GM18502 (cell line): ENCODE data around the gene CGAS.
A peak's percentile ranks its signal among the peaks of the same experiment; 100 is the strongest.
"Not testable (repeated sequence)": the region's sequence is repeated elsewhere in the genome, so short reads cannot be mapped to it uniquely, and the experiment has no call there.

Experiments used
- ATAC-seq: cut with Tn5 transposase; IDR thresholded peaks from one replicate; pipeline ENCODE4 v1.9.1; 2021; ENCODE audit warnings: mild to moderate bottlenecking; ENCODE audit not compliant: unreplicated experiment, poor library complexity

The CGAS gene

DNA sequence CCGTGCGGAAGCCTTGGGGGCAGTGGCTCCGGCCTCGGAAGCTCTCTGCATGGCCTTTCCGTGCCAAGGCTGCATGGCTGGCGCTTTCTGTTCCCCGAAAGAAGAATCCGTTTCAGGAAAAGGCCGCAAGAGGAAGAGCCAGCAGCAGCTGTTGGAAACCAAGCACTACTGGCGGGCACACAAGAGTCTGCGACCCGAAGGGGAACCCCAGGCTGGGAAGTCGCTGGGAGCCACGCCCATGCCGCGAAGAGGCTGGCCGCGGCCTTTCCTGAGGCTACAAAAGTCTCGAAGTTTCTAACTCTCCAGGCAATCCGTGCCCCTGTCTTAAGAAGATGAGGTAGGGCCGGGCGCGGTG lies at the start of gene CGAS:
Gene CGAS, minus strand, starts transcription at position 191 of the 355 bp plus-strand sequence. Its CDS starts 116 bp downstream, at position 75.
- peak; percentile 76 for ATAC-seq

DNA sequence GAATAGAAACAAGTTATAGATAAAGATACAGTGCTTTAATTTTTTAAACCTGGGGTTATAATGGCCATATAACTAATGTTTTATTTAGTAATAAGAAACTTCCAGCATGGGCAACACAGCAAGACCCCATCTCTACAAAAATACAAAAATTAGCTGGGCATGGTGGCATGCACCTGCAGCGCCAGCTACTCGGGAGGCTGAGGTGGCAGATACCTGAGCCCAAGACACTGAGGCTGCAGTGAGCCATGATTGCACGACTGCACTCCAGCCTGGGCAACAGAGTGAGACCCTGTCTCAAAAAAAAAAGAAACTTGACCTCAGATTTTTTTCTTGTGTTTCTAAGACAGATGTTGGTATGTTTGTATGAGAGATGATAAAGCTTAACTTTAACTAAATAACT lies 45.8 kb upstream of the CGAS start:
- ATAC-seq, result no peak

DNA sequence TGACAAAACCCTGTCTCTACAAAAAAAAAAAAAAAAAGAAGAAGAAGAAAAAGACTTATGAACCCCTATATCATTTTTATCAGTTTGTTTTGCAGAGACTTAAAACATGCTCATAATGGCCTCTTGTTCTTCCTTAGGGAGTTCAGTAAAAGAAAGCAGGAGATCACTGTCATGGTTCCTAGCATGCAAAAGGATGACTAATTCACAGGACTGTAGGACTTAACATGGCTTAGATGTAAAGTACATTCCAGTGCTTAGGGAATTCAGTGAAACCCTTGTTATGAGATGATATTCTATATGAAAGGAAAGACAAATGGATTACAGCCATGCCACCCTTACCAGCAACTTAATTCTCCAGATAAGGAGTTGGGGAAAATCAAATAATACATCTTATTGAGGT lies 39.3 kb upstream of the CGAS start:
- no peak for ATAC-seq

DNA sequence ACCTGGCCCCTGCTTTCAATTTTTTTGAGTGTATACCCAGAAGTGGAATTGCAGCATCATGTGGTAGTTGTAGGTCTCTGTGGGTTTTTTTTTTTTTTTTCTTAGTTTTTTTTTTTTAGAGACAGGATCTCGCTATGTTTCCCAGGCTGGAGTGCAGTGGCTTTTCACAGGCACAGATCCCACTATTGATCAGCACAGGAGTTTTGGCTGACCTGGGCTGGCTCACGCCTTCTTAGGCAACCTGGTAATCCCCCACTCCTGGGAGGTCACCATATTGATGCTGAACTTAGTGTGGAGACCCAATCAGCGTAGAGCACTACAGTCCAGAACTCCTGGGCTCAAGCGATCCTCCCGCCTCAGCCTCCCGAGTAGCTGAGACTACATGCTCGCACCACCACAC lies 35.4 kb upstream of the CGAS start:
- no peak for ATAC-seq

DNA sequence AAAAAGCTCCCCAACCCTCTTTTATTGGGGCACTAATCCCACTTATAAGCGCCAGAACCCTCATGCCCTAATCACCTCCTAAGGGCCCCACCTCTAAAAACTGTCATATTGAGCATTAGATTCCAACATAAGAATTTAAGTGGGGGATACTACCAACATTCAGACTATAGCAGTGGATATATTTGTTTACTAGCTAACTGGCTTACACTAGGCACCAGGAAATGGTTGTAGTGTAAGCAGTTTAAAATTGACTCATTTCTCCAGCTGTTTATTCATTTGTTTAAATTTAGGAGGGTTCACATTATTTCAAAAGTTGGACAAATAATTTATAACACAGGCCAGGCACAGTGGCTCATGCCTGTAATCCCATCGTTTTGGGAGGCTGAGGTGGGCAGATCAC lies 32.3 kb upstream of the CGAS start:
- ATAC-seq, result no peak

DNA sequence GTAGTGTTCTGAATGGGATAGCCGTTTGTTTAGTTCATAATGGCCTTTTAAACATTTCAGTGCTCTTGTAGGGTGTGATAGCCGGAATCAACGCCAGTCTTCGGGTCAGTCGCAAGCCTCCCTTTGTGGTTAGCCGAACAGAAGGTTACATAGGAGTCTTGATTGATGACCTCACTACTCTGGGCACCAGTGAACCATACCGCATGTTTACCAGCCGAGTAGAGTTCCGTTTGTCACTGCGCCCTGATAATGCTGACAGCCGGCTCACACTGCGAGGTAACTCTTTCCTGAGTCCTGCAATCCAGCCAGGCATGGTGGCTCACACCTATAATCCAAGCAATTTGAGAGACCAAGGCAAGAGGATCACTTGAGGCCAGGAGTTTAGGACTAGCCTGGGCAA lies 29.9 kb upstream of the CGAS start:
- ATAC-seq, result no peak

DNA sequence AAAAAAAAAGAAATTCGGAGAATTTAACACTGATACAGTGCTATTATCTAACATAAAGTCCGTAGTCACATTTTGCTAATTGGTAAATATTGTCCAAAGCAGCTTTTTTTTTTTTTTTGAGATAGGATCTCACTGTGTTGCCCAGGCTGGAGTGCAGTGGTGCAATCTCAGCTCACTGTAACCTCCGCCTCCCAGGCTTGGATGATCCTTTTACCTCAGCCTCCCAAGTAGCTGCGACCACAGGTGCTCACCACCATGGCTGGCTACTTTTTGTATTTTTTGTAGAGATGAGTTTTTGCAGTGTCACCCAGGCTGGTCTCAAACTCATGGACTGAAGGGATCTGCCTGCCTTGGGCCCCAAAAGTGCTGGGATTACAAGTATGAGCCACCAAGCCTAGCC lies 25.3 kb upstream of the CGAS start:
- no peak for ATAC-seq

DNA sequence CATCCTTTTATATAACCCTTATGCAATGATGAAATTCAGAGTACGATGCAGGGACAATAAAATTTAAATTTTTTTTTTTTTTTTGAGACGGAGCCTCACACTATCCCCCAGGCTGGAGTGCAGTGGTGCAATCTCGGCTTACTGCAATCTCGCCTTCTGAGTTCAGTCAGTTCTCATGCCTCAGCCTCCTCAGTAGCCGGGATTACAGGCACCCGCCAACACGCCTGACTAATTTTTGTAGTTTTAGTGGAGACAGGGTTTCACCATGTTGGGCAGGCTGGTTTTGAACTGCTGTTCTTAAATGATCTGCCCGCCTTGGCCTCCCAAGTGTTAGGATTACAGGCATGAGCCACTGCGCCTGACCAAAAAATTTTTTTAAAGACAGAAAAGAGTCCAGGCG lies 24.6 kb upstream of the CGAS start:
- no peak for ATAC-seq

DNA sequence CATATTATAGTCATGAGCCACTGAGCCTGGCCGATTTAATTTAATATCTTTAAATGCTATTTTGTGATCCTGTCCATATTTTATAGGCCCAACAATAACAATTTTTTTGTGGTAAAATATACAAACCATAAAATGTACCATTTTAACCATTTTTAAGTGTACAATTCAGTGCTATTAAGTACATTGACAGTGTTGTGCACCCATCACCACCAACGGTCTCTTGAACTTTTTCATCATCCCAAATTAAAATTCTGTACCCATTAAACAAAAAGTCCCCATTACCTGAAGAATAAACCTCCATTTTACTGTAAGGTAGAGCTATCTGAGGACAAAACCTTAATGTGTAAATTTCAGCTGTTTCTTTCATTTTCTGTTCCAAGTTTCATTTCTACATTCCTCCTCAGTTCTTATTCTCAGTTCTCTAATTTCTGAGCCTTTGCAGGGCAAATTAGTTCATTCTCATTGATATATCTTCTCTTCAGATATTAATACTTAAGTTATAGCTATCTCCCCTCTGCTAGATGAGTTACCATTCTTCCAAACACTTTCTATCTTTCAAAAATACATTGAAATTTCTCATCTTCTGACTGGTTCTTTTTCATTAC lies 19.7 kb upstream of the CGAS start:
- ATAC-seq, result peak; percentile 95

DNA sequence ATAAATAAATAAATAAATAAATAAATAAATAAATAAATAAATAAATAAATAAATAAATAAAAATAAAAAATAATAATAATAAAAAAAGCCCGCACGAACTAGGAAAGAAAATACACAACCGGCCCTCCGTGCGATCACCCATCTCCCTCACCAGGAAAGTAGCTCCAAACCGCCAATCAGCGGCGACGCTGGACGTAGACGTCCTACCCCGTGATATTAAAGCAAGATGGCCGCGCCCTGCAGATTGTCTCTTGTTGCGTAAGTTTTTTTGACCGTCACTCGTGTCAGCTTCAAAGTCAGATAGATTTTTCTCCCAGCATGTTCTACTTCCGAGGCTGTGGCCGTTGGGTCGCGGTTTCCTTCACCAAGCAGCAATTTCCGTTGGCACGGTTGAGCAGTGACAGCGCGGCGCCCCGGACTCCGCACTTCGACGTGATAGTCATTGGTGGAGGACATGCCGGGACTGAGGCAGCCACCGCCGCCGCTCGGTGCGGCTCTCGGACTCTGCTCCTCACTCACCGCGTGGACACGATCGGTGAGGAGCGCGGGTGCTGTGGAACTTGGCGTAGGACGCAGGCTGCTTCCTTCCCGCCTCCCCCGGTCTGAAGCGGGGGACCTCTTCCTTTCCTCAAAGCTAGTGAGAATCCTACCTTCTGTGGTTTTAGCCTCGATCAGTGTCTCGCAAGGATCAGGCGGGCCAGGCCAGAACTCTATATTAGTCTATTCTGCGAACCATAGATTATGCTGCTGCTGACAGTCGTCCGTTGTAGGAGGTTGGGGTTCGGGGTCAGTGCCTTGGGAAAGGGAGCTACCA lies 9.6 kb upstream of the CGAS start, which contains the start of gene MTO1:
Gene MTO1, plus strand, starts transcription at position 201 of the 814 bp plus-strand sequence. Its CDS starts 118 bp downstream, at position 319.
- peak; percentile 96 for ATAC-seq

DNA sequence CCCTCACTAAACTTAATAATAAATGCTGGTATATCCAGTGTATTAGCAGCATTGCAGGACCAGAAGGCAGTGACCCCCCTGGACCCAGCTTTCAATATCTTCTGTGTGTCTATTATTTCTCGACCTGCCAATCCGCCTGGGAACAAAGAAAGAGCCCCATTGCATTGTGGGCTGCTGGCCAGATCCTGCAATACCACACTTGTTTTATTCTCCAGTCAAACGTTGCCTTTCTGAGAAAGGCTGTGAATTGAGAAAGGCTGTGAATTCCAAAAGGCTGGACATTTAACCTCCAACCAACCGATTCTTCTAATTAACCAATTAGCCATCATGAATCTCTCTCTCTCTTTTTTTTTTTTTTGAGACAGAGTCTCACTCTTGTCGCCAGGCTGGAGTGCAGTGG lies 8.0 kb upstream of the CGAS start:
- no peak for ATAC-seq

DNA sequence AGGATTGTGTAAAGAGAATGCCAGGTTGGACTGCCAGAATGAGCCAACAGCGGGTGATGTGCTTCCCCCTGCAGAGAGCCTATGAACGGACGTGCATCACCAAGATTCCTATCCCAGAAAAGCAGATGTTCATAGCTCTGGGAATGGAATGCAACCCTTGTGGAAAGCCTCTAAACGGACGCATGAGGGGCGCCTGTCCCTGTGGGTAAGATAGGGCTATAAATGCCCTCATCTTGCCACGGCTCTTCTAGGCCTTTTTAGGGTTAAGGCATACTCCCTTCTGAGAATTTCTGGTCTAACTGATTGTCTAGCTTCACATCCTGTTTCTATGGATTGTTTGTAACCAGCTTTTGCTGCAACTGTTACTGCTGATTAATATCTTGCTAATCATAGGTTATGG lies 7.4 kb upstream of the CGAS start:
- not testable (repeated sequence) for ATAC-seq

DNA sequence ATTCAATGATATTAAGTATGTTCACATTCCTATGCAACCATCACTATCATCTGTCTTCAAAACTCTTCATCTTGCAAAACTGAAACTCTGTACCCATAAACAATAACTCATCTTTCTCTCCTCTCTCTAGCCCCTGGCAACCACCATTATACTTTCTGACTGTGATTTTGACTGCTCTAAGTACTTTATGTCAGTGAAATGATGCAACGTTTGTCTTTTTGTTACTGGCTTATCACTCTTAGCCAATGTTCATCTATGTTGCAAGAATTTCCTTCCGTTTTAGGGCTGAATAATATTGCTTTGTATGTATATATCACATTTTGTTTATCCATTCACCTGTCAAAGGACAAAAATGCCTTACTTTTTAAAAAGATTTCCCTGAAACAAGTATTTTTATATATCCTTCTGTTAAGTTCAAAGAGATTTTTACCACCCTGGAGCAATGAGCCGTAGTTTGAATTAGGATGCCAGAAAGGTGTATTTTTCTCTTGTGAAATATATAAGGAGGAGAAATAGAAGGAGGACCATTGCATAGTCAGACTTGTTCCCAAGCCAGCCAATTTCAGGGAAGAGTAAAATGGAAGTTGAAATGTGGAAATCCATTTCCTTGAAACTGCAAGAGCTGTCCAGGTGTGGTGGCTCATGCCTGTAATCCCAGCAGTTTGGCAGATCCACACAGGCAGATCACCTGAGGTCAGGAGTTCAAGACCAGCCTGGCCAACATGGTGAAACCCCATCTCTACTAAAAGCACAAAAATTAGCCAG lies 4.0 kb upstream of the CGAS start:
- no peak for ATAC-seq

DNA sequence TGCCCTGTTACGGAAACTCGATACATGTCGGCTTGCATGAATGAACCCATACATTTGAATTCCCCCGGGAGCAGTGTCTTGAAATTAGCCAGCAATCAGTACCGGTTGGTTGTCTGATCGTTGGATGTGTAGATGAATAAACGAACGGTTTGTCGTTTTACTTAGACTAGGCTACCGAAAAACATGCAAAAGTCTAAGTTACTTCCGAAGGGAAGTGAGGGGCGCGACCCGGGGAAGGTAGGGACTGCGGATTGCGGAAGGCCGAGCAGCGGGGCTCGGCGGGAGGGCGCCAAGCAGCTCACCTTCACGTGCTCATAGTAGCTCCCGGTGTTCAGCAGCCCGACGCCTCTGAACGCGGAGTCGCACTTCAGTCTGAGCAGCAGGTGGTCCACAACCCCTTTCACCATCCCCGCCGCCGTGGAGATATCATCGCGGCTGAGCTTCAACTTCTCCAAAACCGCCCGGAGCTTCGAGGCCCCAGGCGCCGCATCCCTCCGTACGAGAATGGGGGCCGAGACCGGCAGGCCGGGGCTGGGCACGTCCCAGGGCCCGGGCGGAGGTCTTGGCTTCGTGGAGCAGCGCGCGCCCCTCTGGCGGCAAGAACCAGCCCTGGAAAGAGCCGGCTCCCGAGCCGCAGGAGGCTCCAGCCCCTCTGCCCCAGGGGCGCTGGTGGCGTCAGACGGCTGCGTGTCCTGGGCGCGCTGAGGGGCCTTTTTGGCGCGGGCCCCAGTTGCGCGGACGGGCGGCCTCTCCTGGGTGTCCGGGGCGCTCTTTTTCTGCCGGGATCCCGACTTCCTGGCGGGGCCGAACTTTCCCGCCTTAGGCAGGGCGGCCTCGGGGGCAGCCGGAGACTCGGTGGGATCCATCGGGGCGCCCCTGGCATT lies 632 bp downstream of the CGAS start:
- ATAC-seq, result peak; percentile 55

DNA sequence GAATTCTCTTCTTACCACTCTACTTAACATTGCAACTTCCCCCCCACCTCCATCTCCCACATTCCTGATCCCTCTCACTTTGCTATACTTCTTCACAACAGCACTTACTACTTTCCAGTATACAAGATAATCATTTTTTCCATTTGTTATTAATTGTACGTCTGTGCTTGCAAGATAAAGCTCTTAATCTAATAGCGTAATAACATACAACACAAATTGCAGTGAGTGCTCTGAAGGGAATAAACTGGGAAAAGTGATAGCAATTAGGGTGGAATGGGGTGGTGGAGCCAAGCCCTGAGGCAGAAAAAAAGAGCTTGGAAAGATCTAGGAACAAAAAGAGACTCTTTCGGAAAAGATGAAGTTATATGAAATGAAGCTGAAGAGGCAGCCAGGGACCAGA lies 8.5 kb downstream of the CGAS start:
- ATAC-seq, result no peak

DNA sequence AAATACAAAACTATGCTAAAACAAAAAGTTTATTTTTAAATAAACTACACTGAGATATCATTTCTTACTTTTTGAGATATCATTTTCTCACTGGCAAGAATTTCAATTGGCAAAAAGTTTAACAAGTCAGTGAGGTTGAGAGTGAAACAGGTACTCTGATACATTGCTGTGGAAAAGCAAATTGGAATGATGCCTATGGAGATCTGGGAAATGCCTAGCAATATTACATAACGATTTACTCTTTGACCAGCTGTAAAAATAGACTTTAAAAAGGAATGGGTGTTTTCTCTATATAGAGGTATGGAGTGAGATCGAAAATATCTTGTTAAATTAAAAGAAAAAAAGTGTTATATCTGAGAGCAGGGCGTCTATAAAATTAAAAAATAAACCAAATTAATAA lies 16.9 kb downstream of the CGAS start:
- no peak for ATAC-seq

DNA sequence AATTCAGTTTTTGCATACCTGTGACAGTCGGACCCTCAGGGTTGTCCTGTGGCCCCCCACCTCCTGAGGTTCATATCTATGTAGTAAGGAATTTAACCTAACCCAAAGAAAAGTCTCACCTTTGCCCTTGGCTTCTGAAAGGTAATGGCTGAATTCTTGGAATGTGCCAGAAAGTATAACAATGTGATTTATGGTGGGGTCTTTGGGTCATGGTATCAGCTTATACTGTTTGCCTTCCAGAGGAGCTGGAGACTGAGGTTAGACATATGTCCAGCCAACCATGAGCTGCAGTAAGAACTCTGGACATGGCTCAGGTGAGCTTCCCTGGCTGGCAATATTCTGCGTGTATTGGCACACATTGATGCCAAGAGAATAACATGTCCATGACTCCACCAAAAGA lies 30.6 kb downstream of the CGAS start:
- ATAC-seq, result no peak

DNA sequence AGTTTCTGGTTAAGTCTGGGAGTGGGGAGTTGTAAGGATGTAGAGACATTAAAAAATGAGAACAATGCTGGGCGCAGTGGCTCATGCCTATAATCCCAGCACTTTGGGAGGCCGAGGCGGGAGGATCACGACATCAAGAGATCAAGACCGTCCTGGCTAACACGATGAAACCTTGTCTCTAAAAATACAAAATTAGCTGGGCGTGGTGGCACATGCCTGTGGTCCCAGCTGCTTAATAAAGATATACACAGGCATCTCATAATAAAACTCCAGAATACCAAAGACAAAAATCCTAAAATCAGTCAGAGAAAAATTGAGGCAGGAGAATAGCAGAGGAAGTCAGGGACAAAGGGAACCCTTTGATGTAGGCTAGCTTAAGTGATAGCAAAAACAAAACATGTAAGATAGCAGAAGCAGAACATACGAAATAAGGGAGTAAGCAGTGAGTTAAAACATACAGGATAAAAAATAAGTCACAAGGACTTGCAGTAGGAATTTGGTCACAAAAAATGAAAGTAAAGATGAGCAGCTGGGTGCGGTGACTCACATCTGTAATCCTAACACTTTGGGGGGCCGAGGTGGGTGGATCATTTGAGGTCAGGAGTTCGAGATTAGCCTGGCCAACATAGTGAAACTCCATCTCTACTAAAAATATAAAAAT lies 33.9 kb downstream of the CGAS start:
- ATAC-seq, result no peak

DNA sequence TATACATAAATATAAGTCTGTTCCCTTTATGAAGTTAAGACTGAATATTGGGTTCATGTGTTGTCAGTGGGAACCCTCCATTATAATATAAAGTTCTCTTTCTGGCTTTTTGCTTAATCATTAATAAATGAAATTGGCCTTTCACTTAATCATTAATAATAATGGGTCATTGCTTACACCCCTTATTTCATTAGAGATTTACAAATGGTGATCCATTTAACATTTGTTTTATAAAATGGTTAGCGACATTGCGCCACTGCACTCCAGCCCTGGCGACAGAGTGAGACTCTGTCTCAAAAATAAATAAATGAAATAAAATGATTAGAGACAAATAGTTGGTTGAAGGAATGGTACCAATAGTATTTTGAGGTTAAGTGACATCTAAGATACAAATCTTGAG lies 39.0 kb downstream of the CGAS start:
- ATAC-seq, result no peak

DNA sequence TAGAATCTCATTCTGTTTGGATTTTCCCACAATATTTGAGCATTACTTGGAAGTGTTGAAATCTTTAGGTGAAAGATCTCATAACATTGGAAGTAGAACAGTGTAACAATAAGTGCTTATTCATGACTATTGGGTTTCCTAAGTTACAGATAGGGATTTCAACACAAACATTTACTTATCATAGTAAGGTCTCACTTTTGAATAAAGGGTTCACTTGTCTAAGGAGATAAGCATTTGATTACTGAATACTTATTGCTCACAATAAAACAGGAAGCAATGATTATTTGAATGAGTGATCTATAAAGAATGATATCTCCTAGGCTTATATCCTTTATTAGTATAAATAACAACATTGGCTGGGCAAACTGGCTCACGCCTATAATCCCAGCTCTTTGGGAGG lies 42.7 kb downstream of the CGAS start:
- ATAC-seq, result no peak
